ENCODE data around the gene DYNC2H1.

The DYNC2H1 gene

DNA sequence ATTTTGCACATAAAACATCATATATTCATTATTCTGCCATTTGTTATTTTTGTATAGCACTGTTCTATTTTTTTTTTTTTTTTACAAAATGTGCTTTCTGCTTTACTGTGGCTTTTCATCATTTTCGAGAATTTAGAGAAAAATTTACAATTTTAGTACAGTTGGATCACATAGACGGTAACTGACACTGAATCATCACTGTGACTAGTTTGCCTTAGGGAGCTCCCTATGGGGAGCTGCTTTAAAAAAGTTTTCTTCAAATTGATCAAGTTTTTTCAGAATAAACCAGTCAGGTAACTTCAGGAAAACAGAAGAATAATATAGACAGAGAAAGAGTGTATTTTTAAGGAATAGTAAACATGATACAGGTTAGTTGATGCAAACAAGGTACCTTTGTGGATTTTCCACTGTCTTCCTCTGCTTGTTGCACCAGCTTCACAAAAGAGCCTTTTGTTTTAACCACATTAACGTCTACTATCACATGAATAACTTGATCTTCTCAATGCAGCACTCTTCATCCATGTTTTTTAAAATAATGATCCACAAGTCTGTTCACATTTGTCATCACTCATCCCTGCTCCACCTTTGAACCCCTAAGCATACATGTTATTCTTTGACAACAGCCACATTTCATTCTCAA lies 327.0 kb downstream of the DYNC2H1 start:
- no peak overlapping the region for H3K4me3 ChIP-seq (replicated peaks; ENCODE audit: low read depth, low read length)
- no peak for DNase-seq (ENCODE audit: extremely low read depth, insufficient read length)
- TF ChIP-seq, protein P1, sequence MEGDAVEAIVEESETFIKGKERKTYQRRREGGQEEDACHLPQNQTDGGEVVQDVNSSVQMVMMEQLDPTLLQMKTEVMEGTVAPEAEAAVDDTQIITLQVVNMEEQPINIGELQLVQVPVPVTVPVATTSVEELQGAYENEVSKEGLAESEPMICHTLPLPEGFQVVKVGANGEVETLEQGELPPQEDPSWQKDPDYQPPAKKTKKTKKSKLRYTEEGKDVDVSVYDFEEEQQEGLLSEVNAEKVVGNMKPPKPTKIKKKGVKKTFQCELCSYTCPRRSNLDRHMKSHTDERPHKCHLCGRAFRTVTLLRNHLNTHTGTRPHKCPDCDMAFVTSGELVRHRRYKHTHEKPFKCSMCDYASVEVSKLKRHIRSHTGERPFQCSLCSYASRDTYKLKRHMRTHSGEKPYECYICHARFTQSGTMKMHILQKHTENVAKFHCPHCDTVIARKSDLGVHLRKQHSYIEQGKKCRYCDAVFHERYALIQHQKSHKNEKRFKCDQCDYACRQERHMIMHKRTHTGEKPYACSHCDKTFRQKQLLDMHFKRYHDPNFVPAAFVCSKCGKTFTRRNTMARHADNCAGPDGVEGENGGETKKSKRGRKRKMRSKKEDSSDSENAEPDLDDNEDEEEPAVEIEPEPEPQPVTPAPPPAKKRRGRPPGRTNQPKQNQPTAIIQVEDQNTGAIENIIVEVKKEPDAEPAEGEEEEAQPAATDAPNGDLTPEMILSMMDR (IDR thresholded peaks at IDR 0.05; ENCODE audit: insufficient read depth, low read length, poor library complexity, severe bottlenecking) = no peak
- no peaks in the 10 kb centered on the region for H3K36me3 ChIP-seq (ENCODE audit: control insufficient read depth, insufficient read depth, low read length)
- no peaks in the 10 kb centered on the region for H3K27me3 ChIP-seq (replicated peaks; ENCODE audit: control insufficient read depth, insufficient read depth, low read length)

DNA sequence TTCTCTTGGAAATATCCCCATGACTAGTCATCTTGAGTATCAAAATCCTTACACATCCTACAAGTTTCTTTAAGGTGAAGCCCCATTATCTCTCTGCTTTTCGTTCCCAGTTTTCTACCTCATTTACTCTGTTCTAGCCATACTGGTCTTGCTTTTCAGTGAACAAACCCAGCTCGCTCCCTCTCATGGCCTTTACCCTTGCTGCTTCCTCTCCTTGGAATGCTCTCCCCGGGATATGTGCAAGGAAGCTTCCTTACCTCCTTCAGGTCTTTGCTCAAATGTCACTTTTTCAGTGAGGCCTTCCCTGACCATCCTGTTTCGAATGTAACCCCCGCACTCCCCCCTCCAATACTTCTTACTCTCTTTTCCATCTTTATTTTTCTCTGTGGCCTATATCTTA lies 331.8 kb downstream of the DYNC2H1 start:
- TF ChIP-seq, protein P1 (IDR thresholded peaks at IDR 0.05; ENCODE audit: insufficient read depth, low read length, poor library complexity, severe bottlenecking) = no peak
- H3K27me3 ChIP-seq (replicated peaks; ENCODE audit: control insufficient read depth, insufficient read depth, low read length) = no peaks in the 10 kb centered on the region
- DNase-seq (ENCODE audit: extremely low read depth, insufficient read length) = no peak
- H3K36me3 ChIP-seq (ENCODE audit: control insufficient read depth, insufficient read depth, low read length) = no peaks in the 10 kb centered on the region
- no peak overlapping the region for H3K4me3 ChIP-seq (replicated peaks; ENCODE audit: low read depth, low read length)

DNA sequence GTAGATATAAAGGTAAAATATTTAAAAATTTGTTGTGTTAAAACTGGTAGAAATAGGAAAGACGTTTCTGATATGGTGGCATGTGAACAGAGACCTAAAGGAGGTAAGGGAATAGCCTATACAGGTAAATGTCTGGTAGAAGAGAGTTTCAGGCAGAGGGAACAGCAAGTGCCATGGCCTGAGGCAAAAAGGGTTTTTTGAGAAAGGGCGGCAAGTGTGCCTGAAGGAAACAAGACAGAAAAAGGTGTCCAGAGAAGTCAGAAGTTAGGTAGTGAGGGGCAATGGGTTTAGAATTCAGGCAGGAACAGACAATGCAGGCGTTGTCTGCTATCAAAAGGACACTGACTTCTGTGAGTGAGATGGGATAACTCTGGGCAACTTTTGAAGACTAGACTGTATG lies 339.7 kb downstream of the DYNC2H1 start:
- no peak for DNase-seq (ENCODE audit: extremely low read depth, insufficient read length)
- no peaks in the 10 kb centered on the region for H3K27me3 ChIP-seq (replicated peaks; ENCODE audit: control insufficient read depth, insufficient read depth, low read length)
- H3K4me3 ChIP-seq (replicated peaks; ENCODE audit: low read depth, low read length) = no peak overlapping the region
- TF ChIP-seq, protein P1 (IDR thresholded peaks at IDR 0.05; ENCODE audit: insufficient read depth, low read length, poor library complexity, severe bottlenecking) = no peak
- no peaks in the 10 kb centered on the region for H3K36me3 ChIP-seq (ENCODE audit: control insufficient read depth, insufficient read depth, low read length)

DNA sequence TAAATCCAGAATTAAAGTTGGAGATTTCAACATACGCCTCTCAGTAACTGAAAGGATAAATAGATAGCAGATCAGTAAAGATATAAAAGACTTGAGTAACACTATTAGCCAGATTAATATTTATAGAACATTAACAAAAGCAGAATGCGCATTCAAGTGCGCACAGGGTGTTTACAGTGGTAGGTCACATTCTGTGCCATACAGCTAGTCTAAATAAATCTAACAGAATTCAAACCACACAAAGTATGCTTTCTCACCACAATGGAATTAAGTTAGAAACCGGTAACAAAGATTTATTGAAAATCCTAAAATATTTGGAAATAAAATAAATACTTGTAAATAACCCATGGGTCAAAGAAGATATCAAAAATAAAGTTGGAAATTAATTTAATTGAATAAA lies 341.0 kb downstream of the DYNC2H1 start:
- TF ChIP-seq, protein P1 (IDR thresholded peaks at IDR 0.05; ENCODE audit: insufficient read depth, low read length, poor library complexity, severe bottlenecking) = no peak
- DNase-seq (ENCODE audit: extremely low read depth, insufficient read length) = no peak
- Histone ChIP-seq H3K36me3 (ENCODE audit: control insufficient read depth, insufficient read depth, low read length) (no peaks in the 10 kb centered on the region), H3K27me3 (replicated peaks; ENCODE audit: control insufficient read depth, insufficient read depth, low read length) (no peaks in the 10 kb centered on the region), H3K4me3 (replicated peaks; ENCODE audit: low read depth, low read length) (no peak overlapping the region)

DNA sequence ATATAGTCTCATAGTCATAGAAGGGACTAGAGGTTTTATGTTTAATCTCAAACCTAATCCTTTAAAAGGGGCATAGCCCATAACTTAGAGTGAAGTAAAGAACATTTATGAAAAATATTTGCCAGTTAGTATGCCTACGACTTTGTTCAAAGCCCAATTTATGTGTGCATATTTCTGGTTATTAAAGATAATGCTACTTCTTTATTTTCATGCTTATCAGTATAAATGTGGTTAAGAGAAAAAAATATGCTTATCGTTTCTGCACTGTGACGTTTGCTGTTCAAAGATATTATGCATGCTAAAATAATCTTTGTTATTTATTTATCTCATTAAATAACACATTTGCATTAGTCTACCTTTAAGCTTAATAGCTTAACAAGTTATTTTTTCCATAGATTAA lies 343.9 kb downstream of the DYNC2H1 start:
- DNase-seq (ENCODE audit: extremely low read depth, insufficient read length) = no peak
- no peak overlapping the region for H3K4me3 ChIP-seq (replicated peaks; ENCODE audit: low read depth, low read length)
- TF ChIP-seq, protein P1 (IDR thresholded peaks at IDR 0.05; ENCODE audit: insufficient read depth, low read length, poor library complexity, severe bottlenecking) = no peak

More for the DNA sequence above, 343.9 kb downstream of the DYNC2H1 start:
- no peaks in the 10 kb centered on the region for H3K36me3 ChIP-seq (ENCODE audit: control insufficient read depth, insufficient read depth, low read length)
- H3K27me3 ChIP-seq (replicated peaks; ENCODE audit: control insufficient read depth, insufficient read depth, low read length) = no peaks in the 10 kb centered on the region

Measured in GM06990 (cell line).